ENCODE measurements around the gene CDH4.

GRCh38 chr20:61442075-61442670 is 190.1 kb downstream of the CDH4 start:
- TF ChIP-seq CTCF (IDR thresholded peaks at IDR 0.05) (no peak), POLR2AphosphoS5 (IDR thresholded peaks at IDR 0.05; ENCODE audit: low read depth, low read length) (no peak), REST (IDR thresholded peaks at IDR 0.05; ENCODE audit: insufficient read depth in 1 of 2, low read depth in 2 of 2, low read length in 1 of 2) (no peak), SIN3A (IDR thresholded peaks at IDR 0.05; ENCODE audit: borderline replicate concordance, insufficient read depth, low read depth, low read length) (no peak), TCF7L2 (IDR thresholded peaks at IDR 0.05; ENCODE audit: low read depth, low read length) (no peak)
